GM12878 (cell line): ENCODE measurements around the gene SPINDOC. TPM values are rescaled to one million over a fixed set of nuclear protein-coding genes. Genes with fewer than 3 reads are reported as not detected.
A peak's percentile ranks its signal among the peaks of the same experiment; 100 is the strongest.

ENCODE experiments used
- ATAC-seq: fragments of 200-7000 bp; cut with Tn5 transposase; 3 replicates; pipeline ENCODE4 v1.9.1; 2020; ENCODE audit warnings: mild to moderate bottlenecking, moderate library complexity
- BruUV-seq: library from RNA; stranded (reverse); fragments of 400-500 nt; replicated peaks from 2 replicates; lab custom pipeline; 2021; lab: Mats Ljungman, UMichigan
- CTCF ChIA-PET: fragments of 300-600 bp; sonication (Branson Sonifier 250); formaldehyde crosslinking; extraction: SDS; loops from one replicate; lab custom pipeline; 2021; ENCODE audit warnings: inconsistent platforms; lab: Yijun Ruan, JAX
- POLR2A ChIA-PET: fragments of 350-600 bp; formaldehyde crosslinking; extraction: SDS; loops from one replicate; lab custom pipeline; 2021; ENCODE audit warnings: inconsistent platforms; lab: Charles Lee
- RAD21 ChIA-PET: fragments of 300-600 bp; sonication (Branson Sonifier 250); formaldehyde crosslinking; loops from one replicate; lab custom pipeline; 2023; ENCODE audit warnings: antibody characterized with exemption; ENCODE audit not compliant: unreplicated experiment; lab: Charles Lee
- SMC1A ChIA-PET: fragments of 300-600 bp; sonication (Branson Sonifier 250); formaldehyde crosslinking; loops from one replicate; lab custom pipeline; 2023; ENCODE audit not compliant: unreplicated experiment, uncharacterized antibody; lab: Charles Lee
- DNase-seq: peaks from one replicate; pipeline ENCODE4 v3.0.0-alpha.2; 2011; ENCODE audit warnings: low read depth, low spot score
- FAIRE-seq: peaks from 3 replicates; lab custom pipeline; 2011; peaks lifted over from hg19 to GRCh38; lab: Jason Lieb, UNC
- H2AFZ ChIP-seq: 2 replicates; pipeline ENCODE4 v1.6.0; 2011; ENCODE audit warnings: low read depth, low read length, control low read depth; ENCODE audit not compliant: control insufficient read depth
- H3K27ac ChIP-seq: 2 replicates; pipeline ENCODE4 v1.5.1; 2011; ENCODE audit warnings: control low read depth; ENCODE audit not compliant: control insufficient read depth, insufficient read depth
- H3K27me3 ChIP-seq, 2 experiments: replicated peaks in 1 of 2; 2 replicates each; pipeline versions ENCODE4 v1.6.0 to v1.6.1; 2011; ENCODE audit warnings: low read length in 1 of 2; ENCODE audit not compliant: control insufficient read depth in 2 of 2, insufficient read depth in 2 of 2
- H3K36me3 ChIP-seq, 2 experiments: 2 replicates each; pipeline ENCODE4 v1.5.1; 2011; ENCODE audit warnings: low read length in 1 of 2; ENCODE audit not compliant: control insufficient read depth in 2 of 2, insufficient read depth in 2 of 2
- H3K4me1 ChIP-seq: 2 replicates; pipeline ENCODE4 v1.6.1; 2011; ENCODE audit warnings: mild to moderate bottlenecking, low read length, moderate library complexity, mixed read lengths; ENCODE audit not compliant: control insufficient read depth, insufficient read depth
- H3K4me2 ChIP-seq: 2 replicates; pipeline ENCODE4 v1.6.0; 2011; ENCODE audit warnings: control low read depth; ENCODE audit not compliant: control insufficient read depth, insufficient read depth
- H3K4me3 ChIP-seq: fragments of 200-600 bp; sonication (generic); 2 replicates; pipeline ENCODE4 v1.5.1; 2016
- H3K79me2 ChIP-seq: 2 replicates; pipeline ENCODE4 v1.6.0; 2011; ENCODE audit warnings: low read length; ENCODE audit not compliant: control insufficient read depth, insufficient read depth
- H3K9ac ChIP-seq: 2 replicates; pipeline ENCODE4 v1.8.0; 2011; ENCODE audit warnings: low read length, control low read depth, mixed read lengths; ENCODE audit not compliant: control insufficient read depth, insufficient read depth
- H3K9me3 ChIP-seq: replicated peaks from 3 replicates; pipeline ENCODE4 v1.5.1; 2011; ENCODE audit warnings: mild to moderate bottlenecking, low read length; ENCODE audit not compliant: control insufficient read depth, insufficient read depth
- H4K20me1 ChIP-seq: 2 replicates; pipeline ENCODE4 v1.6.0; 2011; ENCODE audit not compliant: control insufficient read depth, insufficient read depth
- CUX1 ChIP-seq: IDR thresholded peaks from 2 replicates; pipeline ENCODE4 v1.6.1; 2012; ENCODE audit warnings: improper control_type of control experiment, low read depth, low read length; ENCODE audit not compliant: insufficient replicate concordance
- WGBS: methylation state at CpG from one replicate; pipeline ENCODE4 v1.1.6; 2016; ENCODE audit warnings: low lambda C conversion rate; ENCODE audit not compliant: insufficient replicate concordance, insufficient coverage; ENCODE audit errors: missing lambda C conversion rate; 5-methylcytosine and 5-hydroxymethylcytosine counted together
- in situ Hi-C: fragments of 300-500 bp; cut with MboI; formaldehyde crosslinking; loops from 9 replicates; pipeline ENCODE4 v1.14.3; 2018; ENCODE audit warnings: mixed read lengths
- intact Hi-C: fragments of 100-400 bp; cut with micrococcal nuclease; formaldehyde crosslinking; loops from one replicate; pipeline ENCODE4 v1.14.2; 2022; ENCODE audit not compliant: unreplicated experiment
- polyA plus RNA-seq, 11 experiments: library from polyadenylated mRNA; depleted of rRNA in 4 of 11; unstranded in 6 of 11; stranded (reverse) in 5 of 11; fragments of >200 nt; fragmentation: Nextera tagmentation in 4 of 11; fragmentation: Illumina TruSeq in 1 of 11; extraction: Ambion mirVana in 4 of 11; extraction: Trizol in 1 of 11; gene quantifications; 1 replicate in 1 of 11; 2 replicates in 10 of 11; pipeline versions ENCODE4 v1.2.1 to v1.2.3, GENCODE V29; 2011 to 2016; ENCODE audit warnings: inconsistent platforms in 2 of 11, missing spikeins in 2 of 11, low read depth in 1 of 11
- total RNA-seq, 4 experiments: library from RNA; depleted of rRNA in 3 of 4; stranded (reverse); fragments of >200 nt in 3 of 4; fragmentation: Illumina TruSeq in 1 of 4; extraction: Trizol in 1 of 4; gene quantifications; 2 replicates each; pipeline versions ENCODE4 v1.2.1 to v1.2.3, GENCODE V29; 2013 to 2021

The SPINDOC gene
- total and polyA plus RNA-seq, 10 of the 15 experiments (the other 5 are each of a cell fraction or from before 2014, with no cell fraction given) = 0.88 to 38.2 (median 16.9) TPM

DNA sequence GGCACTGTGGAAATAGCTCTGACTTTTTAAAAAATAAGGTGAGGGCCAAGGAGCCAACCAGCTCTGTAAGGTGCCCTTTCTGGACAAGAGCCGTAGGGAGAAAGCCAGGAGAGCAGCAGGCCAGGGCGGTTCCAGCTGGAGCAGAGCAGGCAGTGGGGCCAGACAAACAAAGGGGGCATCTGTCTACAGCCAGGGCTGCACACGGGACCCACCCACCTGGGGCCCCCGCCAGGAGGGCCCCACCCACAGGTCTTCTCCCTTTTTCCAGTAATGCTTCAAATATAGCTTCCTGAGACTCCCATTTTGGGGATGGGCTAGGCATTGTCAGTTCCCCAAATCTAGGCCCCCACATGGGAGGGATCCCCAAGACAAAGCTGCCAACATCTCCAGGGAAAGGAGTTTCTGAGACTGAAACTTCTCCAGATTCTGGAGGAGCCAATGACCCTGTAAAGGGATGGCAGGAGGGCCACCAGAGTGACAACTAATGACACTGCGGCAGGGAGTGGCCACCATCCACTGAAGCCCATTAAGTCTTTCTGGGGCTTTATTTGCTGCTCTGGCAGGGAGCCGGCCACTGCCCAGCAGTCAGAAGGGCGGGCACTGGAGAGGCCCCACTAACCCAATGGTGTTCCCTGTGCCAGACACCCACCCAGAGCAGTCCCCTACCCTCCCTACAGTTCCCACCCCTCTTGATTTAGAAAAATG, 46.6 kb upstream of the SPINDOC start:
- peaks cover 5% of the 10 kb centered on the region; the same call in 1 of the 2 replicates for H4K20me1 ChIP-seq
- TF ChIP-seq CUX1 = no peak
- no peak overlapping the region for H3K4me3 ChIP-seq
- peaks cover 8% of the 10 kb centered on the region; the same call in 1 of the 2 replicates for H3K4me1 ChIP-seq
- in situ Hi-C loops = no loop called here
- H3K36me3 ChIP-seq = peaks cover 0 to 1% of the 10 kb centered on the region in 2 experiments; a peak in 2 of 4 replicates
- no TSS peak for BruUV-seq
- 65% methylated on average over 7 of the region's 7 CpGs for WGBS
- DNase-seq (no peak), FAIRE-seq (no peak), ATAC-seq (no peak)
- ChIA-PET POLR2A (interaction anchor here (0.5 kb wide), 1 partner anchor 109 kb away, joined by 4 read pairs; no protein-coding TSS in a partner anchor), RAD21 (interaction anchor here (1.1 to 2.0 kb wide), 3 partner anchors 18 to 179 kb away, joined by 3 to 17 read pairs (median 4); no protein-coding TSS in a partner anchor), SMC1A (interaction anchor here (0.8 to 3.0 kb wide), 3 partner anchors 71 to 179 kb away, joined by 3 to 12 read pairs (median 4); partner anchors contain the start of gene MARK2), CTCF (interaction anchor here (0.7 to 4.4 kb wide), 9 partner anchors 12 to 385 kb away, joined by 3 to 18 read pairs (median 5); no protein-coding TSS in a partner anchor)
- H3K4me2 ChIP-seq = peak overlapping the region; percentile 95
- no peak overlapping the region for H3K9ac ChIP-seq
- H3K27ac ChIP-seq = no peak overlapping the region
- H2AFZ ChIP-seq = no peak overlapping the region
- no peaks in the 10 kb centered on the region for H3K9me3 ChIP-seq
- intact Hi-C loops = loop anchor here (1.0 to 5.0 kb wide), 3 partner anchors 71 to 382 kb away; partner anchors contain the start of gene MARK2
- no peaks in the 10 kb centered on the region; the same call in 1 of the 2 replicates for H3K79me2 ChIP-seq
- H3K27me3 ChIP-seq = peaks cover 3 to 4% of the 10 kb centered on the region in 2 experiments
